Measurements from ENCODE around the gene SLCO6A1.

Gene SLCO6A1

DNA sequence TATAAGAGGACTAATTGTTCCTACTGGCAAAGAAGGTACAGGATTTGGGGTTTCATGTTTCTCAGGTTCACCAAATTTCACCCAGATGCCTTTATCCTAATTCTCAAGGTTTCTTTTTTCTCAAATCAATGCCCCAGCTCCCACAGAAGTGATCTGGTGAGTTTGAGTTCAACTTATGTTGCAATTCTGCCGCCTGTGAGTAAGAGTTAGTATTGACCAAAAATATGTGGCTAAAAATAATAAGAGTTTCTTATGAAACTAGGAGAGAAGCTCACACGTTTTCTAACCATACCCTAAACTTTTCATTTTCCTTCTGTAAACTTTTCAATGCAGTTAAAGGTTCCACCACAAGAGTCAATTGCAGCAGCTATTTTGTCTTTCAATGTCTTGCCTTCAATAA is 15.1 kb downstream of the SLCO6A1 start:
- H3K4me3 ChIP-seq (ENCODE audit: low read depth, low read length): no peak overlapping the region
- TF ChIP-seq POLR2A (IDR thresholded peaks at IDR 0.05; ENCODE audit: extremely low read depth, insufficient read length) (no peak), MAX (IDR thresholded peaks at IDR 0.05; ENCODE audit: low read depth, low read length) (no peak), MYC (IDR thresholded peaks at IDR 0.05; ENCODE audit: low read depth, low read length) (no peak)
- TF ChIP-seq, protein P1, sequence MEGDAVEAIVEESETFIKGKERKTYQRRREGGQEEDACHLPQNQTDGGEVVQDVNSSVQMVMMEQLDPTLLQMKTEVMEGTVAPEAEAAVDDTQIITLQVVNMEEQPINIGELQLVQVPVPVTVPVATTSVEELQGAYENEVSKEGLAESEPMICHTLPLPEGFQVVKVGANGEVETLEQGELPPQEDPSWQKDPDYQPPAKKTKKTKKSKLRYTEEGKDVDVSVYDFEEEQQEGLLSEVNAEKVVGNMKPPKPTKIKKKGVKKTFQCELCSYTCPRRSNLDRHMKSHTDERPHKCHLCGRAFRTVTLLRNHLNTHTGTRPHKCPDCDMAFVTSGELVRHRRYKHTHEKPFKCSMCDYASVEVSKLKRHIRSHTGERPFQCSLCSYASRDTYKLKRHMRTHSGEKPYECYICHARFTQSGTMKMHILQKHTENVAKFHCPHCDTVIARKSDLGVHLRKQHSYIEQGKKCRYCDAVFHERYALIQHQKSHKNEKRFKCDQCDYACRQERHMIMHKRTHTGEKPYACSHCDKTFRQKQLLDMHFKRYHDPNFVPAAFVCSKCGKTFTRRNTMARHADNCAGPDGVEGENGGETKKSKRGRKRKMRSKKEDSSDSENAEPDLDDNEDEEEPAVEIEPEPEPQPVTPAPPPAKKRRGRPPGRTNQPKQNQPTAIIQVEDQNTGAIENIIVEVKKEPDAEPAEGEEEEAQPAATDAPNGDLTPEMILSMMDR (IDR thresholded peaks at IDR 0.05; ENCODE audit: low read depth, low read length): no peak
- DNase-seq (ENCODE audit: low read depth): no peak

- DNase-seq (ENCODE audit: low read depth): no peak
- TF ChIP-seq POLR2A (IDR thresholded peaks at IDR 0.05; ENCODE audit: extremely low read depth, insufficient read length) (no peak), MYC (IDR thresholded peaks at IDR 0.05; ENCODE audit: low read depth, low read length) (no peak), MAX (IDR thresholded peaks at IDR 0.05; ENCODE audit: low read depth, low read length) (no peak)
- TF ChIP-seq, protein P1 (IDR thresholded peaks at IDR 0.05; ENCODE audit: low read depth, low read length): no peak
- no peak overlapping the region for H3K4me3 ChIP-seq (ENCODE audit: low read depth, low read length)
Measured at GRCh38 chr5:102481054-102481715, 17.6 kb downstream of the SLCO6A1 start.

- H3K4me3 ChIP-seq (ENCODE audit: low read depth, low read length): peak overlapping the region; percentile 11
- DNase-seq (ENCODE audit: low read depth): peak; percentile 40
- TF ChIP-seq MYC (IDR thresholded peaks at IDR 0.05; ENCODE audit: low read depth, low read length) (no peak), MAX (IDR thresholded peaks at IDR 0.05; ENCODE audit: low read depth, low read length) (no peak), POLR2A (IDR thresholded peaks at IDR 0.05; ENCODE audit: extremely low read depth, insufficient read length) (no peak)
- TF ChIP-seq, protein P1 (IDR thresholded peaks at IDR 0.05; ENCODE audit: low read depth, low read length): no peak
Measured at GRCh38 chr5:102453716-102454115, 45.1 kb downstream of the SLCO6A1 start.

- no peak for DNase-seq (ENCODE audit: low read depth)
- TF ChIP-seq MYC (IDR thresholded peaks at IDR 0.05; ENCODE audit: low read depth, low read length) (no peak), POLR2A (IDR thresholded peaks at IDR 0.05; ENCODE audit: extremely low read depth, insufficient read length) (no peak), MAX (IDR thresholded peaks at IDR 0.05; ENCODE audit: low read depth, low read length) (no peak)
- TF ChIP-seq, protein P1 (IDR thresholded peaks at IDR 0.05; ENCODE audit: low read depth, low read length): no peak
- H3K4me3 ChIP-seq (ENCODE audit: low read depth, low read length): no peak overlapping the region
Measured at GRCh38 chr5:102451082-102451481, 47.7 kb downstream of the SLCO6A1 start.

DNA sequence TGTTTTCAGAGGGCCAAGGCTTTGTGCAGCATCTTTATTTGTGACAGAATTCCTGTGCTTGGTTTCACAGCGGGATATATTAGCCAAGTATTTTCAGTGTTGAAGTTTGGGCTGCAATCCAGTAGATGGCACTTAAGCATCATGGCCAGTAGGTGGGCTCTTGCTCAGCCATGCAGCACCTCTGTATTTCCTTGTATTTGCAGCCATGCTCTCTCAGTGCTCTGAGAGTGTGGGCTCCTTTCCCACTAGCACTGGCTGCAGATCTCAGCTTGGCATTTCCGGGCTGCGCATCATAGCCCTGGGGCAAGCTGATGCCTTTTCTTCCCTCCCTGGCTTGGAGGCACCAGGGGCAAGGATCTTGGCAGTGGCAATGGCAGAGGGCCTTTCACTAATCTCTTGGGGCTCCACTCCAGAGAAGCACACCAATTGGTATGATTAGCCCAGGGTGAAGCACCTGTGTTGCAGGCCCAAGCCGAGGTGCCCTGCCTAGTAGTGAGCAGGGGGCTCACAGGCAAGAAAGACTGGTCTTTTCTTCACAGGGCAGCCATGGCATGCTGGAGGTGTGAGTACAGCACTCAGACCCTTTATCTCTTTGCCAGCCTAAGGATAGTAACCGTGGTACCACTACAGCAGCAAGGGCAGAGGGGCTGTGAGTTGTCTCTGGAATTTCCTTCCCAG is 48.3 kb downstream of the SLCO6A1 start:
- no peak overlapping the region for H3K4me3 ChIP-seq (ENCODE audit: low read depth, low read length)
- no peak for TF ChIP-seq POLR2A (IDR thresholded peaks at IDR 0.05; ENCODE audit: extremely low read depth, insufficient read length)
- no peak for TF ChIP-seq MYC (IDR thresholded peaks at IDR 0.05; ENCODE audit: low read depth, low read length)
- 0 out of 2 replicates have a peak, but pooled peaks have one; percentile 18 for TF ChIP-seq MAX (IDR thresholded peaks at IDR 0.05; ENCODE audit: low read depth, low read length)
- TF ChIP-seq, protein P1 (IDR thresholded peaks at IDR 0.05; ENCODE audit: low read depth, low read length): peak; percentile 42

More for the DNA sequence above, 48.3 kb downstream of the SLCO6A1 start:
- peak; percentile 44 for DNase-seq (ENCODE audit: low read depth)

All from NB4 (cell line).